CD14-positive monocyte (primary cell): ENCODE data around the gene TMEM140. TPM values are rescaled to one million over a fixed set of nuclear protein-coding genes. Genes with fewer than 3 reads are reported as not detected.
A peak's percentile ranks its signal among the peaks of the same experiment; 100 is the strongest.

ENCODE experiments used
- DNase-seq, 3 donors: peaks; one replicate each; pipeline ENCODE4 v3.0.0-alpha.2; 2011 to 2022
- H2AFZ ChIP-seq: 2 replicates; pipeline ENCODE4 v1.6.0; 2012; ENCODE audit warnings: mild to moderate bottlenecking, low read depth, low read length, inconsistent platforms; ENCODE audit not compliant: insufficient read depth, poor library complexity, severe bottlenecking
- H3K27ac ChIP-seq, 2 donors: 1 replicate in 1 of 2; 2 replicates in 1 of 2; pipeline ENCODE4 v1.5.1; 2012 to 2013; ENCODE audit warnings: low read length in 2 of 2, control low read depth in 1 of 2, inconsistent platforms in 1 of 2, low read depth in 1 of 2, mild to moderate bottlenecking in 1 of 2
- H3K27me3 ChIP-seq, 2 donors: one replicate each; pipeline versions ENCODE4 v1.6.0 to v1.6.1; 2011 to 2013; ENCODE audit warnings: low read length in 2 of 2; ENCODE audit not compliant: control insufficient read depth in 2 of 2, insufficient read depth in 2 of 2
- H3K36me3 ChIP-seq, 2 donors: replicated peaks in 1 of 2; 1 replicate in 1 of 2; 2 replicates in 1 of 2; pipeline versions ENCODE4 v1.5.1 to v1.6.1; 2012 to 2013; ENCODE audit warnings: low read length in 2 of 2, control low read depth in 1 of 2, inconsistent platforms in 1 of 2, mild to moderate bottlenecking in 1 of 2; ENCODE audit not compliant: insufficient read depth in 2 of 2, control insufficient read depth in 1 of 2
- H3K4me1 ChIP-seq, 2 donors: 1 replicate in 1 of 2; 2 replicates in 1 of 2; pipeline versions ENCODE4 v1.5.1 to v1.6.1; 2012 to 2013; ENCODE audit warnings: low read length in 2 of 2, control low read depth in 1 of 2, inconsistent platforms in 1 of 2, mild to moderate bottlenecking in 1 of 2, moderate library complexity in 1 of 2; ENCODE audit not compliant: insufficient read depth in 2 of 2, control insufficient read depth in 1 of 2
- H3K4me2 ChIP-seq: replicated peaks from 2 replicates; pipeline ENCODE3; 2012; ENCODE audit warnings: low read length, moderate library complexity, mild to moderate bottlenecking; ENCODE audit not compliant: poor library complexity, severe bottlenecking; ENCODE audit errors: extremely low read depth
- H3K4me3 ChIP-seq, 3 experiments: fragments of 200-600 bp in 1 of 3; sonication (generic) in 1 of 3; replicated peaks in 1 of 3; 1 replicate in 2 of 3; 2 replicates in 1 of 3; pipeline ENCODE4 v1.5.1; 2011 to 2013; ENCODE audit warnings: low read length in 3 of 3, mild to moderate bottlenecking in 3 of 3, control low read depth in 2 of 3, low read depth in 2 of 3, inconsistent platforms in 1 of 3, moderate library complexity in 1 of 3
- H3K79me2 ChIP-seq: 2 replicates; pipeline ENCODE4 v1.6.0; 2012; ENCODE audit warnings: mild to moderate bottlenecking, control low read depth, inconsistent platforms, low read length, moderate library complexity; ENCODE audit not compliant: insufficient read depth
- H3K9ac ChIP-seq: 2 replicates; pipeline ENCODE4 v1.6.0; 2017; ENCODE audit warnings: low read length, mild to moderate bottlenecking; ENCODE audit not compliant: insufficient read depth, poor library complexity, severe bottlenecking
- H3K9me3 ChIP-seq, 2 donors: replicated peaks in 1 of 2; 1 replicate in 1 of 2; 2 replicates in 1 of 2; pipeline versions ENCODE4 v1.5.1 to v1.6.1; 2012 to 2013; ENCODE audit warnings: low read length in 2 of 2, control low read depth in 1 of 2; ENCODE audit not compliant: control insufficient read depth in 1 of 2, insufficient read depth in 1 of 2
- H4K20me1 ChIP-seq: 2 replicates; pipeline ENCODE4 v1.6.0; 2012; ENCODE audit warnings: mild to moderate bottlenecking, low read length, control low read depth, moderate library complexity; ENCODE audit not compliant: insufficient read depth
- H3K27ac Mint-ChIP-seq, 7 donors: one replicate each; pipeline ENCODE4 v1.8.0; 2020; ENCODE audit warnings: mild to moderate bottlenecking in 7 of 7, mixed read lengths in 7 of 7, moderate library complexity in 6 of 7, inconsistent platforms in 2 of 7
- H3K27me3 Mint-ChIP-seq, 3 donors: one replicate each; pipeline ENCODE4 v1.8.0; 2021 to 2022; ENCODE audit warnings: low read depth in 3 of 3, mild to moderate bottlenecking in 3 of 3, mixed read lengths in 3 of 3, moderate library complexity in 3 of 3, inconsistent platforms in 1 of 3
- H3K36me3 Mint-ChIP-seq, 2 donors: one replicate each; pipeline ENCODE4 v1.8.0; 2020; ENCODE audit warnings: mixed read lengths in 2 of 2, inconsistent platforms in 1 of 2, mild to moderate bottlenecking in 1 of 2
- H3K4me1 Mint-ChIP-seq: one replicate; pipeline ENCODE4 v1.8.0; 2020; ENCODE audit warnings: mild to moderate bottlenecking, mixed read lengths
- H3K4me3 Mint-ChIP-seq, 2 donors: one replicate each; pipeline ENCODE4 v1.8.0; 2020; ENCODE audit warnings: mild to moderate bottlenecking in 2 of 2, mixed read lengths in 2 of 2, moderate library complexity in 1 of 2
- H3K9me3 Mint-ChIP-seq, 7 donors: one replicate each; pipeline ENCODE4 v1.8.0; 2020 to 2022; ENCODE audit warnings: mixed read lengths in 7 of 7, mild to moderate bottlenecking in 6 of 7, moderate library complexity in 6 of 7, inconsistent platforms in 2 of 7
- WGBS: methylation state at CpG from one replicate; pipeline ENCODE4 v1.1.5; 2013; ENCODE audit warnings: missing lambda C conversion rate; ENCODE audit not compliant: insufficient coverage; 5-methylcytosine and 5-hydroxymethylcytosine counted together
- intact Hi-C, 2 donors: fragments of 100-400 bp; cut with micrococcal nuclease; formaldehyde crosslinking; loops; one replicate each; pipeline versions ENCODE4 v1.15.0 to v1.15.1; 2023
- polyA plus RNA-seq, 3 donors: library from polyadenylated mRNA; depleted of rRNA in 1 of 3; unstranded in 2 of 3; stranded (reverse) in 1 of 3; fragments of 300-500 nt in 2 of 3; fragments of >200 nt in 1 of 3; fragmentation: Illumina TruSeq in 2 of 3; gene quantifications; 1 replicate in 2 of 3; 2 replicates in 1 of 3; pipeline ENCODE4 v1.2.3, GENCODE V29; 2012 to 2021
- TF ChIP-seq, protein P1 (sequence below): fragments of 200-600 bp; IDR thresholded peaks from one replicate; pipeline ENCODE4 v1.8.0; 2022; ENCODE audit warnings: antibody characterized with exemption, mild to moderate bottlenecking

Gene TMEM140
- polyA plus RNA-seq, 3 donors, result 2.9 to 14.7 (median 10.6) TPM

DNA sequence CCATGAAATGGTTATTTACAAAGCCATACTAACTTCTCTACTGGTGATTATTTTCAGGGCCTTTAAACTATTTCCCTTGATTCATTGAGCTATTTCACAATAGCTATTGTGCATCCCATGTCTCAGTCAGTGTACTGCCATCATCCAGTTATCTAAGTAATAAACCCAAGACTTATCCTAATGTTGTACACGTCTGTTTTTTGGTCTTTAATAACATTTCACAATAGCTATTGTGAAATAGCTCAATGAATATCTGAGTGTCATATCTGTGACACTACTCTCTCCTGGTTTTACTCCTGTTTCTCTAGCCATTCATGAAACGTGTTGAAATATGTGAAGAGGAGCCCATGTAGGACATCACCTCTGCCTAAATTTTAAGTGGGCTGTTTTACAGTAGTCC is 36.5 kb upstream of the TMEM140 start:
- H3K36me3 Mint-ChIP-seq, result no peaks in the 10 kb centered on the region
- TF ChIP-seq, protein P1, sequence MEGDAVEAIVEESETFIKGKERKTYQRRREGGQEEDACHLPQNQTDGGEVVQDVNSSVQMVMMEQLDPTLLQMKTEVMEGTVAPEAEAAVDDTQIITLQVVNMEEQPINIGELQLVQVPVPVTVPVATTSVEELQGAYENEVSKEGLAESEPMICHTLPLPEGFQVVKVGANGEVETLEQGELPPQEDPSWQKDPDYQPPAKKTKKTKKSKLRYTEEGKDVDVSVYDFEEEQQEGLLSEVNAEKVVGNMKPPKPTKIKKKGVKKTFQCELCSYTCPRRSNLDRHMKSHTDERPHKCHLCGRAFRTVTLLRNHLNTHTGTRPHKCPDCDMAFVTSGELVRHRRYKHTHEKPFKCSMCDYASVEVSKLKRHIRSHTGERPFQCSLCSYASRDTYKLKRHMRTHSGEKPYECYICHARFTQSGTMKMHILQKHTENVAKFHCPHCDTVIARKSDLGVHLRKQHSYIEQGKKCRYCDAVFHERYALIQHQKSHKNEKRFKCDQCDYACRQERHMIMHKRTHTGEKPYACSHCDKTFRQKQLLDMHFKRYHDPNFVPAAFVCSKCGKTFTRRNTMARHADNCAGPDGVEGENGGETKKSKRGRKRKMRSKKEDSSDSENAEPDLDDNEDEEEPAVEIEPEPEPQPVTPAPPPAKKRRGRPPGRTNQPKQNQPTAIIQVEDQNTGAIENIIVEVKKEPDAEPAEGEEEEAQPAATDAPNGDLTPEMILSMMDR, result no peak
- H3K27me3 Mint-ChIP-seq, result no peaks in the 10 kb centered on the region
- H3K4me3 Mint-ChIP-seq, result no peak overlapping the region
- H3K4me1 Mint-ChIP-seq, result no peaks in the 10 kb centered on the region
- peak in 2 of 3 donors; percentile 14 to 17 for DNase-seq
- intact Hi-C loops, result loop anchor here in 1 of 2 donors (10.0 kb wide), 1 partner anchor 53 kb away; no protein-coding TSS in a partner anchor
- Histone ChIP-seq H3K4me2 (no peak overlapping the region), H3K9me3 (no peaks in the 10 kb centered on the region), H3K27me3 (no peaks in the 10 kb centered on the region), H3K36me3 (no peaks in the 10 kb centered on the region), H3K4me3 (no peak overlapping the region), H2AFZ (no peak overlapping the region), H3K79me2 (no peaks in the 10 kb centered on the region), H3K4me1 (no peaks in the 10 kb centered on the region), H3K9ac (no peak overlapping the region), H4K20me1 (no peaks in the 10 kb centered on the region), H3K27ac (no peak overlapping the region)
- no CpG with 5 or more reads among the region's 2 CpGs for WGBS
- peaks cover 0 to 7% (median 0%) of the 10 kb centered on the region in 7 donors for H3K9me3 Mint-ChIP-seq
- H3K27ac Mint-ChIP-seq, result no peak overlapping the region

DNA sequence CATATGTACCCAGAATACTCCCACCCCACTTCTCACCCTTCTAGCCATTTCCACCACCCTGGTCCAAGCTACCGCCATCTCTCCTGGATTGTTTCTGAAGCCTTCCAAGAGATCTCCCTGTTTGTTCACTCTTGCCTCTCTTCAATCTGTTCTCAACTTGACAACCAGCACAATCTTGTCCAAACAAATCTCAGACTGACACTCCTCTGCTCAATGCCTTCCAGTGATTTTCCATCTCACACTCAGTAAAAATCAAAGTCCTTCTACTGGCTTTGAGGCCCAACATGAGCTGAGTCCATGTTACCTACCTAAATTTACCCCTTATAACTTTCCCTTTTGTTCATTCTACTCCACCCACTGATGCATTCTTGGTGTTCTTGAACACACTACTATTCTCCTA is 33.2 kb upstream of the TMEM140 start:
- H4K20me1 ChIP-seq, result no peaks in the 10 kb centered on the region
- 100% methylated on average over 1 of the region's 1 CpG for WGBS
- no peak overlapping the region for H3K4me2 ChIP-seq
- Mint-ChIP-seq H3K4me1 (no peaks in the 10 kb centered on the region), H3K27ac (peak overlapping the region in 1 of 7 donors; percentile 38), H3K4me3 (no peak overlapping the region), H3K27me3 (no peaks in the 10 kb centered on the region), H3K36me3 (no peaks in the 10 kb centered on the region), H3K9me3 (peaks cover 0 to 13% (median 6%) of the 10 kb centered on the region in 7 donors)
- H3K9me3 ChIP-seq, result peaks cover 0 to 7% of the 10 kb centered on the region in 2 donors
- intact Hi-C loops, result loop anchor here in 1 of 2 donors (10.0 kb wide), 1 partner anchor 50 kb away; no protein-coding TSS in a partner anchor
- H3K4me1 ChIP-seq, result no peaks in the 10 kb centered on the region
- no peak overlapping the region for H2AFZ ChIP-seq
- H3K79me2 ChIP-seq, result no peaks in the 10 kb centered on the region
- no peaks in the 10 kb centered on the region for H3K36me3 ChIP-seq
- no peak overlapping the region for H3K4me3 ChIP-seq
- H3K27me3 ChIP-seq, result no peaks in the 10 kb centered on the region
- H3K9ac ChIP-seq, result no peak overlapping the region
- H3K27ac ChIP-seq, result no peak overlapping the region
- TF ChIP-seq, protein P1, result no peak
- DNase-seq, result no peak
